Natural killer cell (primary cell): Measurements from ENCODE around the gene TMEM117. TPM values are rescaled to one million over a fixed set of nuclear protein-coding genes. Genes with fewer than 3 reads are reported as not detected.

Experiments used
- ATAC-seq, 3 donors: fragments of 150-1000 bp in 2 of 3; fragments of 200-7000 bp in 1 of 3; cut with Tn5 transposase; 1 replicate in 1 of 3; 2 replicates in 2 of 3; pipeline ENCODE4 v1.10.0; 2021; ENCODE audit warnings: mild to moderate bottlenecking in 2 of 3, moderate library complexity in 2 of 3
- DNase-seq, 2 donors: peaks; one replicate each; pipeline versions ENCODE4 v3.0.0 to v3.0.0-alpha.2; 2013 to 2021; ENCODE audit warnings: mixed read lengths in 1 of 2
- H3K27ac ChIP-seq: one replicate; pipeline ENCODE4 v1.5.1; 2013; ENCODE audit warnings: mild to moderate bottlenecking, low read length
- H3K27me3 ChIP-seq: one replicate; pipeline ENCODE4 v1.6.1; 2013; ENCODE audit warnings: low read length; ENCODE audit not compliant: control insufficient read depth, insufficient read depth
- H3K36me3 ChIP-seq: one replicate; pipeline ENCODE4 v1.6.1; 2013; ENCODE audit warnings: low read length; ENCODE audit not compliant: control insufficient read depth, insufficient read depth
- H3K4me1 ChIP-seq: one replicate; pipeline ENCODE4 v1.6.1; 2013; ENCODE audit warnings: low read length; ENCODE audit not compliant: control insufficient read depth, insufficient read depth
- H3K4me3 ChIP-seq: one replicate; pipeline ENCODE4 v1.5.1; 2013; ENCODE audit warnings: low read length
- H3K9me3 ChIP-seq: one replicate; pipeline ENCODE4 v1.6.1; 2013; ENCODE audit warnings: low read length; ENCODE audit not compliant: control insufficient read depth, insufficient read depth
- H3K27ac Mint-ChIP-seq, 2 donors: one replicate each; pipeline ENCODE4 v1.8.0; 2022; ENCODE audit warnings: mild to moderate bottlenecking in 2 of 2, mixed read lengths in 2 of 2, moderate library complexity in 1 of 2
- H3K27me3 Mint-ChIP-seq, 2 donors: one replicate each; pipeline ENCODE4 v1.8.0; 2022; ENCODE audit warnings: low read depth in 2 of 2, mixed read lengths in 2 of 2
- H3K36me3 Mint-ChIP-seq: one replicate; pipeline ENCODE4 v1.8.0; 2022; ENCODE audit warnings: mixed read lengths
- H3K4me1 Mint-ChIP-seq, 2 donors: one replicate each; pipeline ENCODE4 v1.8.0; 2022; ENCODE audit warnings: mixed read lengths in 2 of 2
- H3K4me3 Mint-ChIP-seq: one replicate; pipeline ENCODE4 v1.8.0; 2022; ENCODE audit warnings: mild to moderate bottlenecking, moderate library complexity, mixed read lengths
- H3K9me3 Mint-ChIP-seq, 2 donors: one replicate each; pipeline ENCODE4 v1.8.0; 2022; ENCODE audit warnings: mixed read lengths in 2 of 2
- CTCF ChIP-seq: fragments of 200-600 bp; IDR thresholded peaks from one replicate; pipeline ENCODE4 v1.8.0; 2022; ENCODE audit warnings: antibody characterized with exemption
- WGBS: methylation state at CpG from one replicate; pipeline ENCODE4 v1.1.7; 2013; ENCODE audit warnings: missing lambda C conversion rate; ENCODE audit not compliant: insufficient coverage; 5-methylcytosine and 5-hydroxymethylcytosine counted together
- intact Hi-C: fragments of 100-400 bp; cut with micrococcal nuclease; formaldehyde crosslinking; loops from one replicate; pipeline ENCODE4 v1.14.2; 2022
- total RNA-seq, 4 donors: library from RNA; stranded (reverse); fragments of 120-200 nt in 1 of 4; gene quantifications; one replicate each; pipeline versions ENCODE4 v1.2.3 to v1.2.4, GENCODE V29; 2013 to 2022

Gene TMEM117
- total RNA-seq, 3 donors from 2014 or later (not counting 1 experiment from before 2014, with no cell fraction given) = 7.1 to 8.1 (median 7.9) TPM

GRCh38 chr12:43921666-43922337 lies 85.9 kb downstream of the TMEM117 start:
- Histone ChIP-seq H3K4me1 (no peaks in the 10 kb centered on the region), H3K4me3 (no peak overlapping the region), H3K27me3 (no peaks in the 10 kb centered on the region), H3K36me3 (no peaks in the 10 kb centered on the region), H3K27ac (no peak overlapping the region), H3K9me3 (no peaks in the 10 kb centered on the region)
- no CpG with 5 or more reads among the region's 3 CpGs for WGBS
- DNase-seq (no peak), ATAC-seq (no peak)
- intact Hi-C loops = no loop called here
- no peaks in the 10 kb centered on the region for H3K9me3 Mint-ChIP-seq
- no peaks in the 10 kb centered on the region for H3K27me3 Mint-ChIP-seq
- H3K27ac Mint-ChIP-seq = no peak overlapping the region
- no peak for TF ChIP-seq CTCF
- no peaks in the 10 kb centered on the region for H3K36me3 Mint-ChIP-seq
- H3K4me1 Mint-ChIP-seq = peaks cover 6 to 9% of the 10 kb centered on the region in 2 donors
- no peak overlapping the region for H3K4me3 Mint-ChIP-seq

- Mint-ChIP-seq H3K36me3 (peaks cover 14% of the 10 kb centered on the region), H3K27ac (no peak overlapping the region), H3K9me3 (peaks cover 7 to 9% of the 10 kb centered on the region in 2 donors), H3K4me1 (no peaks in the 10 kb centered on the region), H3K27me3 (no peaks in the 10 kb centered on the region), H3K4me3 (no peak overlapping the region)
- WGBS = no CpG with 5 or more reads among the region's 1 CpG
- Histone ChIP-seq H3K4me3 (no peak overlapping the region), H3K9me3 (peaks cover 8% of the 10 kb centered on the region), H3K36me3 (no peaks in the 10 kb centered on the region), H3K4me1 (no peaks in the 10 kb centered on the region), H3K27me3 (no peaks in the 10 kb centered on the region), H3K27ac (no peak overlapping the region)
- intact Hi-C loops = no loop called here
- DNase-seq (no peak), ATAC-seq (no peak)
- no peak for TF ChIP-seq CTCF
These were observed 94.2 kb downstream of the TMEM117 start for GRCh38 chr12:43930032-43930431.

- ATAC-seq (no peak), DNase-seq (no peak)
- no peak for TF ChIP-seq CTCF
- Mint-ChIP-seq H3K36me3 (peaks cover 14% of the 10 kb centered on the region), H3K4me3 (no peak overlapping the region), H3K27ac (no peak overlapping the region), H3K27me3 (no peaks in the 10 kb centered on the region), H3K4me1 (no peaks in the 10 kb centered on the region), H3K9me3 (peaks cover 7 to 9% of the 10 kb centered on the region in 2 donors)
- H3K27ac ChIP-seq = no peak overlapping the region
- no peaks in the 10 kb centered on the region for H3K4me1 ChIP-seq
- intact Hi-C loops = no loop called here
- no CpG with 5 or more reads among the region's 2 CpGs for WGBS
- no peaks in the 10 kb centered on the region for H3K27me3 ChIP-seq
- no peaks in the 10 kb centered on the region for H3K36me3 ChIP-seq
- peaks cover 8% of the 10 kb centered on the region for H3K9me3 ChIP-seq
- no peak overlapping the region for H3K4me3 ChIP-seq
These were observed 95.3 kb downstream of the TMEM117 start for GRCh38 chr12:43931187-43931586.

- 92% methylated on average over 1 of the region's 1 CpG for WGBS
- H3K9me3 Mint-ChIP-seq = peaks cover 4 to 5% of the 10 kb centered on the region in 2 donors
- no peak for DNase-seq
- H3K27me3 ChIP-seq = no peaks in the 10 kb centered on the region
- H3K36me3 ChIP-seq = no peaks in the 10 kb centered on the region
- no peaks in the 10 kb centered on the region for H3K27me3 Mint-ChIP-seq
- peaks cover 3% of the 10 kb centered on the region for H3K9me3 ChIP-seq
- TF ChIP-seq CTCF = no peak
- H3K4me3 ChIP-seq = no peak overlapping the region
- no peaks in the 10 kb centered on the region for H3K4me1 ChIP-seq
- peaks cover 7% of the 10 kb centered on the region for H3K36me3 Mint-ChIP-seq
- intact Hi-C loops = no loop called here
- H3K27ac Mint-ChIP-seq = no peak overlapping the region
- ATAC-seq = no peak
- H3K4me3 Mint-ChIP-seq = no peak overlapping the region
- no peak overlapping the region for H3K27ac ChIP-seq
- H3K4me1 Mint-ChIP-seq = no peaks in the 10 kb centered on the region
These were observed 99.7 kb downstream of the TMEM117 start for GRCh38 chr12:43935581-43935980.
